ENCODE measurements around the gene DPCD. TPM values are rescaled to one million over a fixed set of nuclear protein-coding genes. Genes with fewer than 3 reads are reported as not detected.

Gene DPCD
- total and polyA plus RNA-seq, 2 experiments from 2014 or later, result 22.5 to 38.1 TPM

DNA sequence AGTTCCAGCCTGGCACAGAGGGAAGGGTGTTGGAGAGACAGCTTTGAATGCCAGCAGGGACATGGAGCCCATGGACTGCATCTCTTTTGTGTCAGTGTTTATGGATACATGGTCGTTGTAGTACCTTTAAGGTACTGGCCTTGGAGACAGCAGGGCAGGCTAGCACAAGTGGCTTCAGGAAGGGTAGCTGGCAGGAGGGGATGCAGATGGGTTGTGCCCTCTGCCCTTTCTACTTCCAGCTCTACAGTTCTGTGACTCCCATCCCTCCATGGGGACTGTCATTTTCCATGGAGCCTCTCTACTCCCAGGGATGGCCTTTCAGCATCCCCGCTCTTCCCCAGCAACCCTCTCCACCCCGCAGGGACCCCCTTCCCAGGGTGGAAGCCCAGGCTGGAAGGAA is 25.1 kb upstream of the DPCD start:
- no peak overlapping the region for H3K27ac ChIP-seq (ENCODE audit: low read depth)
- no peak overlapping the region for H2AFZ ChIP-seq
- no peaks in the 10 kb centered on the region; the same call in 2 of the 3 replicates for H3K36me3 Mint-ChIP-seq (ENCODE audit: low read depth)
- ATAC-seq, result no peak
- peaks cover 4% of the 10 kb centered on the region; the same call in 1 of the 2 replicates for H3K4me1 ChIP-seq (ENCODE audit: insufficient read depth)
- no peak for DNase-seq (ENCODE audit: low spot score)
- H3K4me2 ChIP-seq, result no peak overlapping the region
- no peaks in the 10 kb centered on the region for H3K9me2 ChIP-seq (ENCODE audit: insufficient read depth)
- no peaks in the 10 kb centered on the region; the same call in 2 of the 3 replicates for H3K9me3 Mint-ChIP-seq
- peaks cover 8% of the 10 kb centered on the region for H3K4me1 Mint-ChIP-seq
- peaks cover 6% of the 10 kb centered on the region; the same call in 1 of the 2 replicates for H3F3A ChIP-seq (replicated peaks; ENCODE audit: low read depth)
- no peak overlapping the region for H3K27ac Mint-ChIP-seq
- H4K20me1 ChIP-seq (replicated peaks; ENCODE audit: insufficient read depth), result no peaks in the 10 kb centered on the region
- H3K79me2 ChIP-seq (replicated peaks; ENCODE audit: insufficient read depth), result no peaks in the 10 kb centered on the region
- H3K4me3 ChIP-seq, result no peak overlapping the region
- H3K4me3 Mint-ChIP-seq, result no peak overlapping the region
- H3K27me3 Mint-ChIP-seq (ENCODE audit: insufficient read depth, low read depth, poor library complexity), result peaks cover 30% of the 10 kb centered on the region
- peaks cover 26% of the 10 kb centered on the region for H3K27me3 ChIP-seq (ENCODE audit: insufficient read depth)
- TF ChIP-seq, protein P1, sequence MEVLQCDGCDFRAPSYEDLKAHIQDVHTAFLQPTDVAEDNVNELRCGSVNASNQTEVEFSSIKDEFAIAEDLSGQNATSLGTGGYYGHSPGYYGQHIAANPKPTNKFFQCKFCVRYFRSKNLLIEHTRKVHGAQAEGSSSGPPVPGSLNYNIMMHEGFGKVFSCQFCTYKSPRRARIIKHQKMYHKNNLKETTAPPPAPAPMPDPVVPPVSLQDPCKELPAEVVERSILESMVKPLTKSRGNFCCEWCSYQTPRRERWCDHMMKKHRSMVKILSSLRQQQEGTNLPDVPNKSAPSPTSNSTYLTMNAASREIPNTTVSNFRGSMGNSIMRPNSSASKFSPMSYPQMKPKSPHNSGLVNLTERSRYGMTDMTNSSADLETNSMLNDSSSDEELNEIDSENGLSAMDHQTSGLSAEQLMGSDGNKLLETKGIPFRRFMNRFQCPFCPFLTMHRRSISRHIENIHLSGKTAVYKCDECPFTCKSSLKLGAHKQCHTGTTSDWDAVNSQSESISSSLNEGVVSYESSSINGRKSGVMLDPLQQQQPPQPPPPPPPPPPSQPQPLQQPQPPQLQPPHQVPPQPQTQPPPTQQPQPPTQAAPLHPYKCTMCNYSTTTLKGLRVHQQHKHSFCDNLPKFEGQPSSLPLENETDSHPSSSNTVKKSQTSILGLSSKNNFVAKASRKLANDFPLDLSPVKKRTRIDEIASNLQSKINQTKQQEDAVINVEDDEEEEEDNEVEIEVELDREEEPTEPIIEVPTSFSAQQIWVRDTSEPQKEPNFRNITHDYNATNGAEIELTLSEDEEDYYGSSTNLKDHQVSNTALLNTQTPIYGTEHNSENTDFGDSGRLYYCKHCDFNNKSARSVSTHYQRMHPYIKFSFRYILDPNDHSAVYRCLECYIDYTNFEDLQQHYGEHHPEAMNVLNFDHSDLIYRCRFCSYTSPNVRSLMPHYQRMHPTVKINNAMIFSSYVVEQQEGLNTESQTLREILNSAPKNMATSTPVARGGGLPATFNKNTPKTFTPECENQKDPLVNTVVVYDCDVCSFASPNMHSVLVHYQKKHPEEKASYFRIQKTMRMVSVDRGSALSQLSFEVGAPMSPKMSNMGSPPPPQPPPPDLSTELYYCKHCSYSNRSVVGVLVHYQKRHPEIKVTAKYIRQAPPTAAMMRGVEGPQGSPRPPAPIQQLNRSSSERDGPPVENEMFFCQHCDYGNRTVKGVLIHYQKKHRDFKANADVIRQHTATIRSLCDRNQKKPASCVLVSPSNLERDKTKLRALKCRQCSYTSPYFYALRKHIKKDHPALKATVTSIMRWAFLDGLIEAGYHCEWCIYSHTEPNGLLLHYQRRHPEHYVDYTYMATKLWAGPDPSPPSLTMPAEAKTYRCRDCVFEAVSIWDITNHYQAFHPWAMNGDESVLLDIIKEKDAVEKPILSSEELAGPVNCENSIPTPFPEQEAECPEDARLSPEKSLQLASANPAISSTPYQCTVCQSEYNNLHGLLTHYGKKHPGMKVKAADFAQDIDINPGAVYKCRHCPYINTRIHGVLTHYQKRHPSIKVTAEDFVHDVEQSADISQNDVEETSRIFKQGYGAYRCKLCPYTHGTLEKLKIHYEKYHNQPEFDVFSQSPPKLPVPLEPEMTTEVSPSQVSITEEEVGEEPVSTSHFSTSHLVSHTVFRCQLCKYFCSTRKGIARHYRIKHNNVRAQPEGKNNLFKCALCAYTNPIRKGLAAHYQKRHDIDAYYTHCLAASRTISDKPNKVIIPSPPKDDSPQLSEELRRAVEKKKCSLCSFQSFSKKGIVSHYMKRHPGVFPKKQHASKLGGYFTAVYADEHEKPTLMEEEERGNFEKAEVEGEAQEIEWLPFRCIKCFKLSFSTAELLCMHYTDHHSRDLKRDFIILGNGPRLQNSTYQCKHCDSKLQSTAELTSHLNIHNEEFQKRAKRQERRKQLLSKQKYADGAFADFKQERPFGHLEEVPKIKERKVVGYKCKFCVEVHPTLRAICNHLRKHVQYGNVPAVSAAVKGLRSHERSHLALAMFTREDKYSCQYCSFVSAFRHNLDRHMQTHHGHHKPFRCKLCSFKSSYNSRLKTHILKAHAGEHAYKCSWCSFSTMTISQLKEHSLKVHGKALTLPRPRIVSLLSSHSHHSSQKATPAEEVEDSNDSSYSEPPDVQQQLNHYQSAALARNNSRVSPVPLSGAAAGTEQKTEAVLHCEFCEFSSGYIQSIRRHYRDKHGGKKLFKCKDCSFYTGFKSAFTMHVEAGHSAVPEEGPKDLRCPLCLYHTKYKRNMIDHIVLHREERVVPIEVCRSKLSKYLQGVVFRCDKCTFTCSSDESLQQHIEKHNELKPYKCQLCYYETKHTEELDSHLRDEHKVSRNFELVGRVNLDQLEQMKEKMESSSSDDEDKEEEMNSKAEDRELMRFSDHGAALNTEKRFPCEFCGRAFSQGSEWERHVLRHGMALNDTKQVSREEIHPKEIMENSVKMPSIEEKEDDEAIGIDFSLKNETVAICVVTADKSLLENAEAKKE (CRISPR knock-in tag; IDR thresholded peaks at IDR 0.05), result no peak
- TF ChIP-seq, protein P2, sequence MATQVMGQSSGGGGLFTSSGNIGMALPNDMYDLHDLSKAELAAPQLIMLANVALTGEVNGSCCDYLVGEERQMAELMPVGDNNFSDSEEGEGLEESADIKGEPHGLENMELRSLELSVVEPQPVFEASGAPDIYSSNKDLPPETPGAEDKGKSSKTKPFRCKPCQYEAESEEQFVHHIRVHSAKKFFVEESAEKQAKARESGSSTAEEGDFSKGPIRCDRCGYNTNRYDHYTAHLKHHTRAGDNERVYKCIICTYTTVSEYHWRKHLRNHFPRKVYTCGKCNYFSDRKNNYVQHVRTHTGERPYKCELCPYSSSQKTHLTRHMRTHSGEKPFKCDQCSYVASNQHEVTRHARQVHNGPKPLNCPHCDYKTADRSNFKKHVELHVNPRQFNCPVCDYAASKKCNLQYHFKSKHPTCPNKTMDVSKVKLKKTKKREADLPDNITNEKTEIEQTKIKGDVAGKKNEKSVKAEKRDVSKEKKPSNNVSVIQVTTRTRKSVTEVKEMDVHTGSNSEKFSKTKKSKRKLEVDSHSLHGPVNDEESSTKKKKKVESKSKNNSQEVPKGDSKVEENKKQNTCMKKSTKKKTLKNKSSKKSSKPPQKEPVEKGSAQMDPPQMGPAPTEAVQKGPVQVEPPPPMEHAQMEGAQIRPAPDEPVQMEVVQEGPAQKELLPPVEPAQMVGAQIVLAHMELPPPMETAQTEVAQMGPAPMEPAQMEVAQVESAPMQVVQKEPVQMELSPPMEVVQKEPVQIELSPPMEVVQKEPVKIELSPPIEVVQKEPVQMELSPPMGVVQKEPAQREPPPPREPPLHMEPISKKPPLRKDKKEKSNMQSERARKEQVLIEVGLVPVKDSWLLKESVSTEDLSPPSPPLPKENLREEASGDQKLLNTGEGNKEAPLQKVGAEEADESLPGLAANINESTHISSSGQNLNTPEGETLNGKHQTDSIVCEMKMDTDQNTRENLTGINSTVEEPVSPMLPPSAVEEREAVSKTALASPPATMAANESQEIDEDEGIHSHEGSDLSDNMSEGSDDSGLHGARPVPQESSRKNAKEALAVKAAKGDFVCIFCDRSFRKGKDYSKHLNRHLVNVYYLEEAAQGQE (IDR thresholded peaks at IDR 0.05; ENCODE audit: unreplicated experiment), result no peak
- TF ChIP-seq POLR2AphosphoS5 (IDR thresholded peaks at IDR 0.05; ENCODE audit: low read depth) (no peak), EZH2phosphoT487 (IDR thresholded peaks at IDR 0.05; ENCODE audit: unreplicated experiment) (no peak), ZNF331 (CRISPR knock-in tag; IDR thresholded peaks at IDR 0.05; ENCODE audit: low read depth) (no peak)
- H3K36me3 ChIP-seq (ENCODE audit: insufficient read depth), result no peaks in the 10 kb centered on the region; the same call in 1 of the 2 replicates

All from GM23338 (cell line).